ENCODE results near the gene WNT7B. TPM values are rescaled to one million over a fixed set of nuclear protein-coding genes. Genes with fewer than 3 reads are reported as not detected.

WNT7B gene
- total RNA-seq, 1 donor from 2014 or later: 3.7 TPM

DNA sequence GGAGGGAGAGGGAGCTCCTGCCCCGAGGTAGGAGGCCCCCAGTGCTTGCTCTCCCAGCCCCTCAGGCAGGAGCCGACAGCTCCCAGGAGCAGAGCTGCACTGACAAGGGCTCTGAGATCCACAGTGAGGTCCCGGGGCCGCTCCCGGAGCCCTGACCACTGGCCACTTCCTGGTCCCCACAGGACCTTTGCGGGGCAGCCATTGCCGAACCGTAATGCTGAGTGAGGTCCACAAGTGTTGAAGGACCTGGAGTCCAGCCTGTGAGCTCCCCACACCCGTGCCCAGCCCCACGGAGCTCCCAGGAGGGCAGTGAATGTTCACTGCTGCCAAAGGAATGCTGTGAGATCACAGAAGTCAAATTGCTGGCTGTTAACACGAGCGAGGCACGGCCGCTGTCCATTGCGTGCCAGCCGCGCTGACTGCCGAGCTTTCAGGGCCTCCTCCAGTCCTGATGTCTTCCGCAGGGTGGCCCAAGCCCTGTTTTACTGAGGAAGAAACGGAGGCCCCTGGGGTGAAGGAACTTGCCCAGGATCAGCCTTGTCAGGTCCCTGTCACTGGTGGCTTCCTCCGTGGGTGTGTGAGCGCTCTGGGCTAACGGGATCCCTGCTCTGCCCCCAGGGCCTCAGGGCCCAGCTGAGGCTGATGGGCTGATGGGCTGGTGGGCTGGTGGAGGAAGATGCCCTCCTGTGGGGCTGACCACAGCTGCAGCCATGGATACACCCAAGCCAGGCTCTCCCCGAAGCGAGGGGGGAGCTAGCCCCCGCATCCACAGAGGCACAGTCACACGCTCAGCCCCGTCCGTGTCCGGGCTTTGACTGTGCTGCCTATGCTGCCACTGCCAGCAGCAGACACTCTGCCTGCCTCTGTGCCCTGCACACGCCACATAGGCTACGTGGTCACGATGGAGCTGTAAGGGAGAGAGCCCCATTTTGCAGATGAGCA, 70.8 kb downstream of the WNT7B start:
- H3K27me3 Mint-ChIP-seq: peaks cover 13% of the 10 kb centered on the region
- no peak for TF ChIP-seq CTCF (IDR thresholded peaks at IDR 0.05; ENCODE audit: unreplicated experiment)
- no peak overlapping the region for H3K27ac Mint-ChIP-seq
- no peaks in the 10 kb centered on the region for H3K9me3 Mint-ChIP-seq (ENCODE audit: low read depth)
- H3K4me1 Mint-ChIP-seq (ENCODE audit: low read depth): peaks cover 8% of the 10 kb centered on the region
- no peak for DNase-seq (ENCODE audit: low spot score, unreplicated experiment)
- H3K36me3 Mint-ChIP-seq (ENCODE audit: insufficient read depth): no peaks in the 10 kb centered on the region
- H3K4me3 Mint-ChIP-seq (ENCODE audit: low read depth): no peak overlapping the region

DNA sequence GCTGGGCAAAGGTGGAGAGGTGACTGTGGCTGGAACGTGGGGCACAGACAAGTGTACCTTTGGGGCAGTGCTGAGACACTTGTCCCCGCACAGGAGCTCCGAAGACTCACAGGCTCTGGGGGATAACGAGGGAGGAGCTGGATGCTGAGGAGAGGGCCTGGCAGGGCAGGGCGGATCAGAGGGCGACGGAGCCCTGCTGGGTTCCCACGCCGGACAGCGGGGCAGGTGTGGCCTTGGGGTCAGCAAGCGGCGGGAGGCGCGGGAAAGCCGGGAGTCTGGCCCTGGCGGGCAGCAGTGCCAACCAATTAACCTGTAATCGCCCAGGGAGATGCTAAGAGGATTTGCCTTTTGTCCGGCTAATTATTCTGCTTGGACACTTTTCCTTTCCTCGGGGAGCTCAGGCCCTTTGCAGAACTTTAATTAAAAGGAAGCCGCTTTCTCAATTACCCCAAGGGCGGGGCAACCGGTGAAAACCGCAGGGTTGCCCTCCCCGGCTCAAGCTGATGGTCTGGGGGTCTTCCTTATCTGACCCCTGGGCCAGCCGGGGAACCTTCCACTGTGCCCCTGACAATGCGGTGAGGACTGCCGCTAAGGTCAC, 71.5 kb downstream of the WNT7B start:
- H3K4me1 Mint-ChIP-seq (ENCODE audit: low read depth): peaks cover 8% of the 10 kb centered on the region
- H3K9me3 Mint-ChIP-seq (ENCODE audit: low read depth): no peaks in the 10 kb centered on the region
- no peak overlapping the region for H3K27ac Mint-ChIP-seq
- no peak overlapping the region for H3K4me3 Mint-ChIP-seq (ENCODE audit: low read depth)
- TF ChIP-seq CTCF (IDR thresholded peaks at IDR 0.05; ENCODE audit: unreplicated experiment): no peak
- no peak for DNase-seq (ENCODE audit: low spot score, unreplicated experiment)
- H3K36me3 Mint-ChIP-seq (ENCODE audit: insufficient read depth): no peaks in the 10 kb centered on the region
- peaks cover 16% of the 10 kb centered on the region for H3K27me3 Mint-ChIP-seq

DNA sequence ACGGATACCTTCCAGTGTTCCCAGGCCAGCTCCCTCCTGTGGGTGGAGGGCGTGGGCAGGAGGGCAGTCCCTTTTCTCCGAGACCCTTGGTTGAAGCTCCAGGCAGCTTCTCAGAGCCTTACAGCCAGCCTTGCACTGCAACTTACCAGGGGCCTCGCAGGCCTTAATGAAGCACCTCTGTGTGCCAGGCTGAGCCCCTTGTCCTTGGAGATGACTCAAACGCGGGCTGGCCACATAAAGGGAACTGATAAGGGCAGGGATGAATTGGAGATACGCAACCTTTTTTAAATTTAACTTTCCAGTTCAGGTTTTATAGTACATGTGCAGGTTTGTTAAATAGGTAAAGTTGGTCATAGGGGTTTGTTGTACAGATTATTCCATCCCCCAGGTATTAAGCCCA, 72.7 kb downstream of the WNT7B start:
- DNase-seq (ENCODE audit: low spot score, unreplicated experiment): no peak
- peaks cover 19% of the 10 kb centered on the region for H3K27me3 Mint-ChIP-seq
- TF ChIP-seq CTCF (IDR thresholded peaks at IDR 0.05; ENCODE audit: unreplicated experiment): no peak
- H3K4me1 Mint-ChIP-seq (ENCODE audit: low read depth): peaks cover 8% of the 10 kb centered on the region
- no peaks in the 10 kb centered on the region for H3K9me3 Mint-ChIP-seq (ENCODE audit: low read depth)
- no peak overlapping the region for H3K4me3 Mint-ChIP-seq (ENCODE audit: low read depth)
- no peaks in the 10 kb centered on the region for H3K36me3 Mint-ChIP-seq (ENCODE audit: insufficient read depth)
- no peak overlapping the region for H3K27ac Mint-ChIP-seq

GRCh38 chr22:45903355-45904135, 73.4 kb downstream of the WNT7B start:
- H3K4me3 Mint-ChIP-seq (ENCODE audit: low read depth): no peak overlapping the region
- H3K4me1 Mint-ChIP-seq (ENCODE audit: low read depth): peaks cover 8% of the 10 kb centered on the region
- H3K27me3 Mint-ChIP-seq: peaks cover 19% of the 10 kb centered on the region
- no peak for TF ChIP-seq CTCF (IDR thresholded peaks at IDR 0.05; ENCODE audit: unreplicated experiment)
- no peak overlapping the region for H3K27ac Mint-ChIP-seq
- H3K9me3 Mint-ChIP-seq (ENCODE audit: low read depth): no peaks in the 10 kb centered on the region
- H3K36me3 Mint-ChIP-seq (ENCODE audit: insufficient read depth): no peaks in the 10 kb centered on the region
- DNase-seq (ENCODE audit: low spot score, unreplicated experiment): no peak

DNA sequence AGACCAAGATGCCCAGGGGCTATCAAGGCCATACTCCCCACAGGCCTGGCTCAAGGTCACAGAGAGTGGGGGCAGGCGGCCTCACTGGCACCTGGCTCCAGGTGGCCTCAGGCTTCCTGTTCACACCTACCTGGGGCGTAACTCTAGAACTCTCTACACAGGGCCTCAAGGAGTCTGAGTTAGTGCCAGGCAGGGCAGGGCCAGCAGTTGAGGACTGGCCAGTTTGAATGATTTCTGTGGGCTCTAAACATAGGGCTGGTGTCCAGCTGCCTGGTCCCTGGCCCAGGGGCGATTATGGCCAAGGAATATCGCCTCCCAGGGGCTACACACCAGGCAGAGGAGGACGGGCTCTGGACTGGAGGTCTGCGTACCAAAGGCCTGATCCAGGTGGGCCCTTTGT, 79.2 kb downstream of the WNT7B start:
- no peak overlapping the region for H3K27ac Mint-ChIP-seq
- H3K4me1 Mint-ChIP-seq (ENCODE audit: low read depth): peaks cover 7% of the 10 kb centered on the region
- no peak for DNase-seq (ENCODE audit: low spot score, unreplicated experiment)
- no peaks in the 10 kb centered on the region for H3K9me3 Mint-ChIP-seq (ENCODE audit: low read depth)
- no peak overlapping the region for H3K4me3 Mint-ChIP-seq (ENCODE audit: low read depth)
- TF ChIP-seq CTCF (IDR thresholded peaks at IDR 0.05; ENCODE audit: unreplicated experiment): no peak
- peaks cover 8% of the 10 kb centered on the region for H3K27me3 Mint-ChIP-seq
- H3K36me3 Mint-ChIP-seq (ENCODE audit: insufficient read depth): no peaks in the 10 kb centered on the region

Data from progenitor cell of endocrine pancreas (in vitro differentiated cells).